GM23338 (cell line): ENCODE results near the gene CD59. TPM values are rescaled to one million over a fixed set of nuclear protein-coding genes. Genes with fewer than 3 reads are reported as not detected.

ENCODE experiments used
- ATAC-seq: fragments of 200-7000 bp; cut with Tn5 transposase; 3 replicates; pipeline ENCODE4 v1.9.1; 2020
- DNase-seq: peaks from one replicate; pipeline ENCODE4 v3.0.0-alpha.2; 2015; ENCODE audit warnings: low spot score
- H2AFZ ChIP-seq: fragments of 200-600 bp; sonication (generic); 2 replicates; pipeline ENCODE4 v1.8.0; 2016; ENCODE audit warnings: antibody characterized with exemption, mild to moderate bottlenecking, moderate library complexity
- H3F3A ChIP-seq: fragments of 200-600 bp; sonication (generic); replicated peaks from 2 replicates; pipeline ENCODE4 v1.8.0; 2017; ENCODE audit warnings: antibody characterized with exemption, mixed run types, low read depth
- H3K27ac ChIP-seq: fragments of 200-600 bp; sonication (generic); 2 replicates; pipeline ENCODE4 v1.6.1; 2016; ENCODE audit warnings: low read depth
- H3K27me3 ChIP-seq: fragments of 200-600 bp; sonication (generic); 2 replicates; pipeline ENCODE4 v1.8.0; 2016; ENCODE audit warnings: mild to moderate bottlenecking, mixed run types, moderate library complexity; ENCODE audit not compliant: insufficient read depth
- H3K36me3 ChIP-seq: fragments of 200-600 bp; sonication (generic); 2 replicates; pipeline ENCODE4 v1.8.0; 2016; ENCODE audit warnings: mild to moderate bottlenecking; ENCODE audit not compliant: insufficient read depth
- H3K4me1 ChIP-seq: fragments of 200-600 bp; sonication (generic); 2 replicates; pipeline ENCODE4 v1.8.0; 2016; ENCODE audit warnings: mild to moderate bottlenecking, moderate library complexity; ENCODE audit not compliant: insufficient read depth
- H3K4me2 ChIP-seq: fragments of 200-600 bp; sonication (generic); 2 replicates; pipeline ENCODE4 v1.7.1; 2017; ENCODE audit warnings: mixed run types
- H3K4me3 ChIP-seq: fragments of 200-600 bp; sonication (generic); 2 replicates; pipeline ENCODE4 v1.6.1; 2016; ENCODE audit warnings: mixed run types
- H3K79me2 ChIP-seq: fragments of 200-600 bp; sonication (generic); replicated peaks from 2 replicates; pipeline ENCODE4 v1.8.0; 2017; ENCODE audit warnings: mild to moderate bottlenecking; ENCODE audit not compliant: insufficient read depth
- H3K9me2 ChIP-seq: fragments of 200-600 bp; sonication (generic); 2 replicates; pipeline ENCODE4 v1.8.0; 2017; ENCODE audit not compliant: insufficient read depth
- H4K20me1 ChIP-seq: fragments of 200-600 bp; sonication (generic); replicated peaks from 2 replicates; pipeline ENCODE4 v1.8.0; 2017; ENCODE audit warnings: mild to moderate bottlenecking; ENCODE audit not compliant: insufficient read depth
- H3K27ac Mint-ChIP-seq: 2 replicates; pipeline ENCODE4 v1.8.0; 2020; ENCODE audit warnings: inconsistent platforms, mild to moderate bottlenecking, moderate library complexity, mixed read lengths
- H3K27me3 Mint-ChIP-seq: 3 replicates; pipeline ENCODE4 v1.8.0; 2022; ENCODE audit warnings: low read depth, mild to moderate bottlenecking, moderate library complexity, mixed read lengths, inconsistent platforms; ENCODE audit not compliant: insufficient read depth, poor library complexity
- H3K36me3 Mint-ChIP-seq: 3 replicates; pipeline ENCODE4 v1.8.0; 2021; ENCODE audit warnings: low read depth, mild to moderate bottlenecking, inconsistent platforms, moderate library complexity, mixed read lengths
- H3K4me1 Mint-ChIP-seq: 3 replicates; pipeline ENCODE4 v1.8.0; 2020; ENCODE audit warnings: mild to moderate bottlenecking, inconsistent platforms, mixed read lengths
- H3K4me3 Mint-ChIP-seq: 3 replicates; pipeline ENCODE4 v1.8.0; 2021; ENCODE audit warnings: moderate library complexity, mild to moderate bottlenecking, inconsistent platforms, mixed read lengths
- H3K9me3 Mint-ChIP-seq: 3 replicates; pipeline ENCODE4 v1.8.0; 2020; ENCODE audit warnings: moderate library complexity, mild to moderate bottlenecking, inconsistent platforms, mixed read lengths
- CREB1 ChIP-seq: fragments of 250-450 bp; sonication (Bioruptor Pico); IDR thresholded peaks from 2 replicates; pipeline ENCODE4 v1.5.0; 2020; ENCODE audit warnings: low read depth, mild to moderate bottlenecking, moderate library complexity
- CTCF ChIP-seq, 2 experiments: fragments of 200-600 bp in 1 of 2; sonication (generic) in 1 of 2; conservative IDR thresholded peaks; 2 replicates each; pipeline versions ENCODE4 v1.5.1 to v1.6.1; 2016 to 2017; ENCODE audit warnings: antibody characterized with exemption in 2 of 2, low read depth in 2 of 2, mild to moderate bottlenecking in 2 of 2, moderate library complexity in 1 of 2
- ETS1 ChIP-seq: IDR thresholded peaks from 2 replicates; pipeline ENCODE4 v1.6.1; 2016; ENCODE audit warnings: antibody characterized with exemption
- EZH2 ChIP-seq: fragments of 200-600 bp; sonication (generic); IDR thresholded peaks from one replicate; pipeline ENCODE4 v1.8.0; 2017; ENCODE audit warnings: antibody characterized with exemption, mild to moderate bottlenecking, low read depth; ENCODE audit not compliant: unreplicated experiment
- EZH2phosphoT487 ChIP-seq: fragments of 200-600 bp; sonication (generic); IDR thresholded peaks from one replicate; pipeline ENCODE4 v1.8.1; 2018; ENCODE audit warnings: antibody characterized with exemption; ENCODE audit not compliant: unreplicated experiment
- JUNB ChIP-seq: IDR thresholded peaks from one replicate; pipeline ENCODE4 v1.6.1; 2016; ENCODE audit warnings: antibody characterized with exemption; ENCODE audit not compliant: unreplicated experiment
- REST ChIP-seq: IDR thresholded peaks from one replicate; pipeline ENCODE4 v1.6.1; 2018; ENCODE audit warnings: antibody characterized with exemption; ENCODE audit not compliant: unreplicated experiment
- STAT1 ChIP-seq: IDR thresholded peaks from one replicate; pipeline ENCODE4 v1.6.1; 2016; ENCODE audit warnings: antibody characterized with exemption; ENCODE audit not compliant: unreplicated experiment
- ZNF114 ChIP-seq: fragments of 250-450 bp; sonication (Bioruptor Pico); IDR thresholded peaks from 2 replicates; pipeline ENCODE4 v1.5.0; 2020; ENCODE audit warnings: mild to moderate bottlenecking, moderate library complexity
- polyA plus RNA-seq: library from polyadenylated mRNA; unstranded; fragments of >200 nt; fragmentation: Nextera tagmentation; extraction: Ambion mirVana; gene quantifications from 2 replicates; pipeline ENCODE4 v1.2.1, GENCODE V29; 2016
- total RNA-seq: library from RNA; depleted of rRNA; stranded (reverse); fragments of >200 nt; shearing (Covaris generic); gene quantifications from 2 replicates; pipeline ENCODE4 v1.2.3, GENCODE V29; 2014

CD59 gene
- total and polyA plus RNA-seq, 2 experiments from 2014 or later: 41.5 to 86.6 TPM

DNA sequence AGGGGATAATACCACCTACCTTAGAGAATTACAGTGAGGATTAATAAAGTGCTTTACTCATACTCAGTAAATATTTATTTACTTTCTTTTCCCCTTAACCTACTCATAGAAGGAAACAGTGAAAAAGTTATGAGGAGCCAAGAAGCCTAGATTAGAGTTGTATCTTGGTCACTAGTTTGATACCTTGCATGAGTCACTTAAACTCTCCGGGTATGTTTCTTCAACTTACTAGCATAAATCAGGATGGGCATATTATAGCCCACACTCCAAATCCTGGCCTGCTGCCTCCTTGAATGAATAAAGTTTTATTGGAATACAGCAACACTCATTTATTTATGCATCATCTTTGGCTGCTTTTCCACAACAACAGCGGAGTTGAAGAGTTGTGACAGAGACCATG is 29.9 kb upstream of the CD59 start:
- Mint-ChIP-seq H3K9me3 (no peaks in the 10 kb centered on the region), H3K4me3 (no peak overlapping the region), H3K4me1 (no peaks in the 10 kb centered on the region), H3K36me3 (peaks cover 14% of the 10 kb centered on the region; the same call in 2 of the 3 replicates), H3K27me3 (no peaks in the 10 kb centered on the region), H3K27ac (no peak overlapping the region)
- Histone ChIP-seq H3K4me2 (no peak overlapping the region), H3K27me3 (no peaks in the 10 kb centered on the region), H3F3A (no peaks in the 10 kb centered on the region), H3K36me3 (no peaks in the 10 kb centered on the region; the same call in 1 of the 2 replicates), H3K9me2 (no peaks in the 10 kb centered on the region), H3K4me3 (no peak overlapping the region), H2AFZ (no peak overlapping the region), H4K20me1 (no peaks in the 10 kb centered on the region; the same call in 1 of the 2 replicates), H3K79me2 (no peaks in the 10 kb centered on the region), H3K4me1 (no peaks in the 10 kb centered on the region), H3K27ac (no peak overlapping the region)
- TF ChIP-seq CTCF (conservative IDR thresholded peaks at IDR 0.05; ENCODE audit: low read depth in 2 of 2): no peak
- DNase-seq (no peak), ATAC-seq (no peak)

DNA sequence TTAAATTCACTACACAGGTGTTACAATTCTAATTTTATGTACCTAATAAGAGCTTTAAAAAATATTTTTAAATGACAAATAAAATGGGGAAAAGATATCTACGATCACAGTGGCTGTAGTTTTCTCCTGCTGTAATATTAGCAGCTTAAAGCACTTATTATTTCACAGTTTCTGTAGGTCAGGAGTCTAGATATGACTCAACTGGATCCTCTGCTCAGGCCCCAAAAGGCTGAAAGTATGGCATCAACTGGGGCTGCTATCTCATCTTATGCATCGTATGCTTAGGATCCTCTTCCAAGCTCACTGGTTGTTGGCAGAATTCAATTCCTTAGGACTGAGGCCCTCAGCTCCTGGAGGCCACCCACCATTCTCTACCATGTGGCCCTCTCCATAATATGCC is 25.2 kb upstream of the CD59 start:
- no peaks in the 10 kb centered on the region for H3K36me3 ChIP-seq
- no peak overlapping the region for H3K4me2 ChIP-seq
- no peaks in the 10 kb centered on the region for H4K20me1 ChIP-seq
- H3K4me3 ChIP-seq: no peak overlapping the region
- Mint-ChIP-seq H3K4me1 (no peaks in the 10 kb centered on the region), H3K4me3 (no peak overlapping the region), H3K27ac (no peak overlapping the region), H3K36me3 (peaks cover 19% of the 10 kb centered on the region), H3K27me3 (no peaks in the 10 kb centered on the region), H3K9me3 (no peaks in the 10 kb centered on the region)
- H3K9me2 ChIP-seq: no peaks in the 10 kb centered on the region
- no peaks in the 10 kb centered on the region for H3K79me2 ChIP-seq
- ATAC-seq (no peak), DNase-seq (no peak)
- no peaks in the 10 kb centered on the region for H3K27me3 ChIP-seq
- H3F3A ChIP-seq: no peaks in the 10 kb centered on the region
- H3K27ac ChIP-seq: no peak overlapping the region
- no peak overlapping the region for H2AFZ ChIP-seq
- no peaks in the 10 kb centered on the region for H3K4me1 ChIP-seq
- TF ChIP-seq REST: no peak
- no peak for TF ChIP-seq STAT1
- TF ChIP-seq ZNF114 (CRISPR knock-in tag): no peak
- no peak for TF ChIP-seq JUNB
- no peak for TF ChIP-seq CREB1 (CRISPR knock-in tag)
- no peak for TF ChIP-seq CTCF (conservative IDR thresholded peaks at IDR 0.05; ENCODE audit: low read depth in 2 of 2)
- TF ChIP-seq EZH2: no peak
- no peak for TF ChIP-seq EZH2phosphoT487
- no peak for TF ChIP-seq ETS1
